ENCODE results near the gene RAB10. TPM values are rescaled to one million over a fixed set of nuclear protein-coding genes. Genes with fewer than 3 reads are reported as not detected.

Gene RAB10
- total and polyA plus RNA-seq, 2 of the 4 experiments (the other 2 are of a cell fraction), result 30.1 to 77.1 TPM

- no peak overlapping the region for H3K9ac ChIP-seq (ENCODE audit: low read depth, low read length)
- H2BK120ac ChIP-seq (ENCODE audit: low read depth, low read length), result no peak overlapping the region
- no peak overlapping the region for H3K4me2 ChIP-seq (ENCODE audit: low read depth, low read length)
- WGBS, 2 experiments (ENCODE audit: extremely low coverage in 2 of 2, insufficient read length in 1 of 2), result 100% methylated on average over 1 of the region's 4 CpGs; no CpG with 5 or more reads in 1 of the 2 experiments
- H2AK5ac ChIP-seq (ENCODE audit: low read depth, low read length), result no peak overlapping the region
- H3K14ac ChIP-seq (replicated peaks; ENCODE audit: low read depth, low read length), result no peak overlapping the region
- H2BK5ac ChIP-seq (ENCODE audit: low read depth, low read length, poor library complexity, severe bottlenecking), result no peak overlapping the region
- H4K91ac ChIP-seq (ENCODE audit: insufficient read depth, low read depth, low read length), result no peak overlapping the region
- H3K9me3 ChIP-seq (ENCODE audit: control insufficient read depth, insufficient read depth, low read length), result no peaks in the 10 kb centered on the region
- no peak overlapping the region for H2AFZ ChIP-seq (replicated peaks; ENCODE audit: low read length, poor library complexity)
- DNase-seq (no peak), ATAC-seq (ENCODE audit: low read depth) (no peak)
- H2BK20ac ChIP-seq (ENCODE audit: low read depth, low read length), result no peak overlapping the region
- H3K23ac ChIP-seq (ENCODE audit: low read depth, low read length), result no peak overlapping the region
- no peak overlapping the region for H2AK9ac ChIP-seq (replicated peaks; ENCODE audit: low read depth, low read length, poor library complexity)
- H3K18ac ChIP-seq (ENCODE audit: low read depth, low read length), result no peak overlapping the region
- H3K36me3 ChIP-seq (ENCODE audit: control insufficient read depth, insufficient read depth, low read length), result no peaks in the 10 kb centered on the region
- H3K79me1 ChIP-seq (ENCODE audit: low read depth in 1 of 2, low read length in 2 of 2), result no peaks in the 10 kb centered on the region
- H3K9me1 ChIP-seq (ENCODE audit: insufficient read depth, low read length), result no peaks in the 10 kb centered on the region
- dilution Hi-C loops (cut with HindIII; ENCODE audit: low sequenced_read_pairs, unreplicated experiment), result no loop called here
- intact Hi-C loops (cut with micrococcal nuclease), result no loop called here
- no peak overlapping the region for H3K4ac ChIP-seq (ENCODE audit: low read depth, low read length)
- H4K5ac ChIP-seq (ENCODE audit: low read depth, low read length), result no peak overlapping the region
- no peak overlapping the region for H2BK15ac ChIP-seq (ENCODE audit: low read depth, low read length)
- H3K4me1 ChIP-seq (ENCODE audit: control insufficient read depth, insufficient read depth, low read length), result no peaks in the 10 kb centered on the region
- H3K56ac ChIP-seq (ENCODE audit: extremely low read depth, insufficient read depth, low read length), result no peak overlapping the region
- in situ Hi-C loops (cut with MboI; ENCODE audit: low sequenced_read_pairs), result no loop called here
- H4K8ac ChIP-seq (ENCODE audit: low read depth in 2 of 2, low read length in 2 of 2), result no peak overlapping the region
- BruUV-seq (replicated peaks), result no TSS peak
- no peaks in the 10 kb centered on the region for H4K20me1 ChIP-seq (ENCODE audit: insufficient read depth, low read length)
- no peak overlapping the region for H3K4me3 ChIP-seq (ENCODE audit: insufficient read depth, low read depth, low read length)
- H3K27me3 ChIP-seq (ENCODE audit: control insufficient read depth, insufficient read depth, low read length), result peaks cover 14% of the 10 kb centered on the region
- ChIA-PET CTCF (no interaction called here), POLR2A (ENCODE audit: unreplicated experiment) (no interaction called here)
- H3K27ac ChIP-seq (ENCODE audit: insufficient read depth, low read length), result no peak overlapping the region
- TF ChIP-seq MAFK (IDR thresholded peaks at IDR 0.05; ENCODE audit: low read depth, low read length) (no peak), CEBPB (IDR thresholded peaks at IDR 0.05; ENCODE audit: low read depth, low read length) (no peak), MAZ (IDR thresholded peaks at IDR 0.05; ENCODE audit: borderline replicate concordance, low read depth, low read length) (no peak), FOS (IDR thresholded peaks at IDR 0.05; ENCODE audit: low read depth, low read length) (no peak), USF2 (IDR thresholded peaks at IDR 0.05; ENCODE audit: low read depth, low read length) (no peak), CTCF (conservative IDR thresholded peaks at IDR 0.05; ENCODE audit: low read depth, low read length) (no peak), BHLHE40 (IDR thresholded peaks at IDR 0.05; ENCODE audit: low read depth, low read length) (no peak), SMC3 (IDR thresholded peaks at IDR 0.05; ENCODE audit: low read depth, low read length) (no peak)
These were observed 131.5 kb downstream of the RAB10 start for GRCh38 chr2:26165403-26165802.
